Measurements from ENCODE around the gene SLC26A9. TPM values are rescaled to one million over a fixed set of nuclear protein-coding genes. Genes with fewer than 3 reads are reported as not detected.

Gene SLC26A9
- total RNA-seq, 4 donors from 2014 or later = not detected

DNA sequence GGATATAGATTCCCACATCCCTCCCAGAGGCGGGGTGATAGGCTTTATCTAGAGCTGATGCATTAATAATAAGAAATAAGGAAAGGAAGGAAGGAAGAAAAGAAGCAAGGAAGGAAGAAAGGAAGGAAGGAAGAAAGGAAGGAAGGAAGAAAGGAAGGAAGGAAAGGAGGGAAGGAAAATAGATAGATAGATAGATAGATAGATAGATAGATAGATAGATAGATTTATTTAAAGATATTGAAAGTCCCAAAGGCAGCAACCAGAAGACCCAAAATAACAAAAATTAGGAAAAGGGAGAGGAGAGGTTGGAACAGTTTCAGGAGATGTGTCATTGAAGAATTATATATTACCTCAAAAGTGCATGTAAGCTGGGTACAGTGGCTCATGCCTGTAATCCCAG lies 12.2 kb upstream of the SLC26A9 start:
- TF ChIP-seq, protein P1, sequence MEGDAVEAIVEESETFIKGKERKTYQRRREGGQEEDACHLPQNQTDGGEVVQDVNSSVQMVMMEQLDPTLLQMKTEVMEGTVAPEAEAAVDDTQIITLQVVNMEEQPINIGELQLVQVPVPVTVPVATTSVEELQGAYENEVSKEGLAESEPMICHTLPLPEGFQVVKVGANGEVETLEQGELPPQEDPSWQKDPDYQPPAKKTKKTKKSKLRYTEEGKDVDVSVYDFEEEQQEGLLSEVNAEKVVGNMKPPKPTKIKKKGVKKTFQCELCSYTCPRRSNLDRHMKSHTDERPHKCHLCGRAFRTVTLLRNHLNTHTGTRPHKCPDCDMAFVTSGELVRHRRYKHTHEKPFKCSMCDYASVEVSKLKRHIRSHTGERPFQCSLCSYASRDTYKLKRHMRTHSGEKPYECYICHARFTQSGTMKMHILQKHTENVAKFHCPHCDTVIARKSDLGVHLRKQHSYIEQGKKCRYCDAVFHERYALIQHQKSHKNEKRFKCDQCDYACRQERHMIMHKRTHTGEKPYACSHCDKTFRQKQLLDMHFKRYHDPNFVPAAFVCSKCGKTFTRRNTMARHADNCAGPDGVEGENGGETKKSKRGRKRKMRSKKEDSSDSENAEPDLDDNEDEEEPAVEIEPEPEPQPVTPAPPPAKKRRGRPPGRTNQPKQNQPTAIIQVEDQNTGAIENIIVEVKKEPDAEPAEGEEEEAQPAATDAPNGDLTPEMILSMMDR (IDR thresholded peaks at IDR 0.05; ENCODE audit: low read depth) = no peak

DNA sequence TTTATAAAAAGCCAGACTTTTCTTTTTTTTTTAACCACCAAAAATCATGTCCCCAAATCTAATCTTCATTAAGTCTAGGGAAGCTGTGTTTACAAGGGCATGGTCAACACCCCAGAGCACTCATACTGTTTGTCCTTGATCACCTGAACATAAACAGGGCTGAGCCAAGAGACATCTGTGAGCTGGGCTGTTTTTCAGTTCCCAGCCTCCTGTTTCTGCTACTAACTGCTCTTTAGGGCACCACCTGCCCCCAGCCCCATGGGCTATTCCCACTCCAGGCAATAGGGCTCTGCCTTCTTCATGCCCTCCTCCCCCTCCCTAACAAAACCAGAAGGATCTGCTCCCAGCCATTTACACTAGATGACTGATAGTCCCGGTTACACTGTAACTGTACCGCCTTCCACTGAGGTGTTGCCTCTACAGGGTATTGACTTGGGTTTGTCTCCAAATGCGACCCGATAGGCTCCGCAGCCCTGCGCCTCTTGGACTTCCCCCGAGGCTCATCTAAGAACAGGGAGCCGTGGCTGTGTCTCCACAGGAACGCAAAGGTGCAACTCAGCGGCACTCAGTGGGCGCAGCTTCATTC lies 11.7 kb upstream of the SLC26A9 start:
- TF ChIP-seq, protein P1 (IDR thresholded peaks at IDR 0.05; ENCODE audit: low read depth) = no peak

DNA sequence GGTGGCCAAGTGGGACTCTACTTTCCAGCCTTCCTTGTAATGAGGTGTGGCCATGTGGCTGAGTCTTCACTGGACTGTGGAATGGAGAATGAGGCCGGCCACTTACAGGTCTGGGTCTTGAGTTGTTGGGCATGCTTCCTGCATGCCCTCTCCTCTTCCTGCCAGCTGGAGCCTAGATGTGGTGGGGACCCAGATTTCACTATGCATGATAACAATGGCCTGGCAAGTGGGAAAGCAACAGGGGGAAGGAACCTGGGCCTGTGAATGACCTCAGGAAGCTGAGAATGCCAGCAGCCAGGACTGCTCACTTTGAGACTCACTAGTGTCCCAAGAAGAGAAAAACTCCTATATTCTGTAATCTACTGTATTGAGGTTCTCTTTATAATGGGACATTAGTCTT lies 8.5 kb upstream of the SLC26A9 start:
- TF ChIP-seq, protein P1 (IDR thresholded peaks at IDR 0.05; ENCODE audit: low read depth) = no peak

GRCh38 chr1:205950826-205951549 lies 7.7 kb upstream of the SLC26A9 start:
- TF ChIP-seq, protein P1 (IDR thresholded peaks at IDR 0.05; ENCODE audit: low read depth) = no peak

DNA sequence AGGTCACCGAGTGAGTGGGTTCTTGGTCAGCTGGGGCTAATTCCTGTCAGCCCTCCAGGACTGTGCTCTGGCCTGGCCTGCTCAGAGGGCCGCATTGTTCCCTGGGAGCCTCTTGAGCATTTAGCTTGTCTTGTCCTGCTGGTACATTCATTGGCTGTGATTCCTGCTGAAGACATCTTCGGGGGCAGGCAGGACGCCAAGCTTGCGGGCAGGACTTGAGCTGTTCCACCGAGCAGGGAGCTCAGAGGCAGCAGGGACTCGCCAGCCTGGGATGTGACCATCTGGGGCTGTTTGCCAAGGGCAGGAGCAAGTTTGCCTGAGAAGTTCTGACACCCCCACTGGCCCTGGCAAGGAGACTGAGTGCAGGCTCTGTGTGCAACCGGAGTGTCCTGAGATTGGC lies 7.0 kb upstream of the SLC26A9 start:
- TF ChIP-seq, protein P1 (IDR thresholded peaks at IDR 0.05; ENCODE audit: low read depth) = no peak

DNA sequence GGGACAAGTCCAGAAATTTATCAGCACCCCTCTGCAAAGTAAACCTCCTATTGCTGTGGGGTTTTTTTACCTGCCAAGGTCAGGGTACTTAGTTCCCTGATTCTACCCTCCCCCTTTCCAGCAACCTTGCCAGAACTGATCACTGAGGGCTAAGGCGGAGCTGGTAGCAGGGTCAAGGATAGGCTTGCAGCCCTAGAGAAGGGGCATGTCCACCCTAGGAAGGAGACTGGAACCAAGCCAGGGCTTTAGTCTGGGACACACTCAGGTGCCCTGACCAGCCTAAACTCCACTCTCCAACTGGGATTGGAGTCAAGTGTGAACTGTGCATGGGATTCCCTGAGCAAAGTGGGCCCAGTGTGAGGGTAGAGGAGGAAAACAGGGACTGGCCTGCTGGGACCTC lies 6.5 kb upstream of the SLC26A9 start:
- TF ChIP-seq, protein P1 (IDR thresholded peaks at IDR 0.05; ENCODE audit: low read depth) = no peak

DNA sequence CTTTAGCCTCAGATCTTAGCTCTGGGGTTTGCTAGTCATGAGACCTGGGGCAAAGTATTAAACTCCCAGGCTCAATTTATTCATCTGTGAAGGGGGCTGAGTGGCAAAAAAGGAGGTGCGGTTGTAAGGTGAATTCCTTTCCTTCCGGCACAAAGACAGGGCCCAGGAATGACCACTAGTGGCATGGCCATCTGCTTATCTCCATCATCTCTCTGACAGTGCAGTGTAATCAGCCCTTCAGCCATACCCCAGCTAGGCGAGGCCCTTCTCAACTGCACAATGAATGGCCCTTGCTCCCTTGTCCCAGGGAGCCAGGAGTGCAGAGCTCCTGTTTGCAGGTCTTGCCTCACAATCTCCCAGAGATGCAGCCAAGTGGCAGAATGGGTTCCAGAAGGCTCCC lies 5.6 kb upstream of the SLC26A9 start:
- TF ChIP-seq, protein P1 (IDR thresholded peaks at IDR 0.05; ENCODE audit: low read depth) = no peak

All from subcutaneous adipose tissue (tissue), 4 donors.